Epidermal melanocyte (primary cell): ENCODE results near the gene SLU7.
"Not testable (repeated sequence)": the region's sequence is repeated elsewhere in the genome, so short reads cannot be mapped to it uniquely, and the experiment has no call there.

Source experiments
- DNase-seq: peaks from one replicate; pipeline ENCODE4 v3.0.0; 2011; ENCODE audit warnings: low spot score; ENCODE audit not compliant: insufficient read length

The SLU7 gene

GRCh38 chr5:160450164-160450932 lies 31.5 kb upstream of the SLU7 start:
- no peak for DNase-seq

- DNase-seq, result no peak
Measured at GRCh38 chr5:160449458-160449857, 30.6 kb upstream of the SLU7 start.

- no peak for DNase-seq
Measured at GRCh38 chr5:160448886-160449285, 30.0 kb upstream of the SLU7 start.

GRCh38 chr5:160445751-160446150 lies 26.9 kb upstream of the SLU7 start:
- no peak for DNase-seq

- DNase-seq, result no peak
Measured at GRCh38 chr5:160445132-160445531, 26.3 kb upstream of the SLU7 start.

GRCh38 chr5:160444407-160444806 lies 25.5 kb upstream of the SLU7 start:
- no peak for DNase-seq

GRCh38 chr5:160442824-160443431 lies 24.0 kb upstream of the SLU7 start:
- DNase-seq, result no peak

- DNase-seq, result no peak
Measured at GRCh38 chr5:160441311-160441781, 22.5 kb upstream of the SLU7 start.

- DNase-seq, result peak; percentile 86
Measured at GRCh38 chr5:160439205-160439600, 20.3 kb upstream of the SLU7 start.

- DNase-seq, result peak; percentile 75
Measured at GRCh38 chr5:160438316-160439204, 19.7 kb upstream of the SLU7 start.

- no peak for DNase-seq
Measured at GRCh38 chr5:160437271-160437670, 18.4 kb upstream of the SLU7 start.

GRCh38 chr5:160436661-160437060 lies 17.8 kb upstream of the SLU7 start:
- DNase-seq, result not testable (repeated sequence)

- no peak for DNase-seq
Measured at GRCh38 chr5:160436017-160436416, 17.1 kb upstream of the SLU7 start.

- DNase-seq, result no peak
Measured at GRCh38 chr5:160435532-160435931, 16.7 kb upstream of the SLU7 start.

- no peak for DNase-seq
Measured at GRCh38 chr5:160434022-160434531, 15.2 kb upstream of the SLU7 start.

- no peak for DNase-seq
Measured at GRCh38 chr5:160432787-160433186, 13.9 kb upstream of the SLU7 start.

GRCh38 chr5:160432196-160432595 lies 13.3 kb upstream of the SLU7 start:
- DNase-seq, result no peak

GRCh38 chr5:160427607-160428006 lies 8.7 kb upstream of the SLU7 start:
- DNase-seq, result no peak

- DNase-seq, result no peak
Measured at GRCh38 chr5:160423099-160423498, 4.2 kb upstream of the SLU7 start.

GRCh38 chr5:160421625-160422258 lies 2.9 kb upstream of the SLU7 start, which contains the start of gene PTTG1:
PTTG1 (plus strand) TSS chr5:160421855; CDS start chr5:160422313, 458 bp downstream.
- peak; percentile 68 for DNase-seq

- DNase-seq, result no peak
Measured at GRCh38 chr5:160420331-160420610, 1.4 kb upstream of the SLU7 start.
